Activated CD4-positive, alpha-beta T cell treated with anti-CD3 and anti-CD28 coated beads for 36 hours (primary cell): ENCODE results near the gene RTN4R. TPM values are rescaled to one million over a fixed set of nuclear protein-coding genes. Genes with fewer than 3 reads are reported as not detected.
"Not testable (repeated sequence)": the region's sequence is repeated elsewhere in the genome, so short reads cannot be mapped to it uniquely, and the experiment has no call there.

Experiments
- ATAC-seq: fragments of 200-7000 bp; cut with Tn5 transposase; one replicate; pipeline ENCODE4 v1.10.0; 2021; ENCODE audit warnings: mild to moderate bottlenecking, moderate library complexity
- CTCF ChIA-PET: fragments of 350-600 bp; sonication (Branson Sonifier 250); formaldehyde crosslinking; loops from one replicate; lab custom pipeline; 2021; ENCODE audit warnings: antibody characterized with exemption; lab: Charles Lee
- POLR2A ChIA-PET: fragments of 350-600 bp; sonication (Branson Sonifier 250); formaldehyde crosslinking; loops from one replicate; lab custom pipeline; 2021; ENCODE audit warnings: antibody characterized with exemption, inconsistent platforms; lab: Charles Lee
- DNase-seq: peaks from one replicate; pipeline ENCODE4 v3.0.0-alpha.2; 2020
- H3K27ac Mint-ChIP-seq: one replicate; pipeline ENCODE4 v1.8.0; 2021; ENCODE audit warnings: mixed read lengths
- H3K27me3 Mint-ChIP-seq: one replicate; pipeline ENCODE4 v1.8.0; 2021; ENCODE audit warnings: mixed read lengths
- H3K36me3 Mint-ChIP-seq: one replicate; pipeline ENCODE4 v1.8.0; 2021; ENCODE audit warnings: low read depth, mixed read lengths
- H3K4me1 Mint-ChIP-seq: one replicate; pipeline ENCODE4 v1.8.0; 2021; ENCODE audit warnings: mixed read lengths
- H3K4me3 Mint-ChIP-seq: one replicate; pipeline ENCODE4 v1.8.0; 2021; ENCODE audit warnings: mild to moderate bottlenecking, moderate library complexity, mixed read lengths
- H3K9me3 Mint-ChIP-seq: one replicate; pipeline ENCODE4 v1.8.0; 2021; ENCODE audit warnings: low read depth, mixed read lengths
- intact Hi-C, 2 experiments: fragments of 100-400 bp; cut with DNase I in 1 of 2; cut with micrococcal nuclease in 1 of 2; formaldehyde crosslinking; loops; one replicate each; pipeline versions ENCODE4 v1.14.2 to v1.15.1; 2022 to 2024; cut with DNase I, micrococcal nuclease
- total RNA-seq, 2 experiments: library from RNA; stranded (reverse); gene quantifications; one replicate each; pipeline ENCODE4 v1.2.3, GENCODE V29; 2021

The RTN4R gene
- total RNA-seq, 2 experiments from 2014 or later, result 2.2 to 2.3 TPM

DNA sequence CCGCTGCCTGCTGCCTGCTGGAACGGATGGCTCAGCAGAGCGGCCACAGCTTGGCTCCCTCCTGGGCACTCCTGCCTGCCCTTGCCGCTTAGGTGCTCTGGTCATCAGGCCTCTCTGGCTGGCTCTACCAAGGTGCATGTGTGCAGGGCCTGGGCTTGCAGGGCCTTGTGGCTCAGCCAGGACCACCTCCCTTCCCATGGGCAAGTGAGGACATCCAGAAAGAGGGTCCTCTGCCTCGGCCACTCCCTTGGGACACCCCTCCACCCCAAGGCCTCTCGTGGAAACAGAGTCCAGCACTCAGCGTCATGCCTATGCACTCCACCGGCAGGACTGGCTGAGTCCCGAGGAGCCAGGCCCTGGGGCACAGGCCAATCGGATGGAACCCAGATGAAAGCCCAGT lies 6.3 kb upstream of the RTN4R start:
- H3K36me3 Mint-ChIP-seq, DNase-seq, intact Hi-C loops, H3K27me3 Mint-ChIP-seq, H3K4me3 Mint-ChIP-seq, H3K4me1 Mint-ChIP-seq, H3K27ac Mint-ChIP-seq, ATAC-seq, POLR2A ChIA-PET, H3K9me3 Mint-ChIP-seq, CTCF ChIA-PET: not testable (repeated sequence)

DNA sequence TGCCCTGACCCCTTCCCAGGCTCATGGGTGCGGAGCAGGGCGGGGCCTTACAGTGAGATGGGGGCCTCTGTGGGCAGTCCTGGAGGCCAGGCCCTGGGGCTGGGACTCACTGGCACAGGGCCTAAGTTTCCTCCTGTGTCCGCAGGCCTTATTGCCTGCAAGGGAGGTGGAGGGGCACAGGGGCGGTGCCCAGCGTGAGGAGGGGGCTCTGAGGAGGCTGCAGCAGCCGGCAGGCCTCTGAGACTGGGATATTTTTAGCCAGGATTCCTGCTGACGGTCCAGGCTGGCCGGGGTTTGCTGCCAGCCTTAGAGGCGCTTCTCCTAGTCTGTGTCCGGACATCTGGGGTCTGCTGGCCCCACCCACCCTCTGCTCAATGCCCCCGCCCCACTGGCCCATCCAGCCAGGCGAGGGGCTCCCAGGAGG lies 5.7 kb upstream of the RTN4R start:
- no peaks in the 10 kb centered on the region for H3K4me1 Mint-ChIP-seq
- peaks cover 1% of the 10 kb centered on the region for H3K27me3 Mint-ChIP-seq
- intact Hi-C loops, result no loop called here
- no peak overlapping the region for H3K4me3 Mint-ChIP-seq
- no peak for ATAC-seq
- DNase-seq, result no peak
- ChIA-PET CTCF (interaction anchor here (0.5 kb wide), 1 partner anchor 114 kb away, joined by 3 read pairs; no protein-coding TSS in a partner anchor), POLR2A (no interaction called here)
- no peaks in the 10 kb centered on the region for H3K9me3 Mint-ChIP-seq
- no peaks in the 10 kb centered on the region for H3K36me3 Mint-ChIP-seq
- H3K27ac Mint-ChIP-seq, result no peak overlapping the region

- CTCF ChIA-PET, result no interaction called here
- intact Hi-C loops, result no loop called here
- no peak for ATAC-seq
- POLR2A ChIA-PET, result no interaction called here
- Mint-ChIP-seq H3K27ac (no peak overlapping the region), H3K27me3 (peaks cover 2% of the 10 kb centered on the region), H3K4me3 (no peak overlapping the region), H3K4me1 (no peaks in the 10 kb centered on the region), H3K36me3 (no peaks in the 10 kb centered on the region), H3K9me3 (no peaks in the 10 kb centered on the region)
- DNase-seq, result no peak
These were observed 4.6 kb upstream of the RTN4R start for GRCh38 chr22:20272700-20273099.

DNA sequence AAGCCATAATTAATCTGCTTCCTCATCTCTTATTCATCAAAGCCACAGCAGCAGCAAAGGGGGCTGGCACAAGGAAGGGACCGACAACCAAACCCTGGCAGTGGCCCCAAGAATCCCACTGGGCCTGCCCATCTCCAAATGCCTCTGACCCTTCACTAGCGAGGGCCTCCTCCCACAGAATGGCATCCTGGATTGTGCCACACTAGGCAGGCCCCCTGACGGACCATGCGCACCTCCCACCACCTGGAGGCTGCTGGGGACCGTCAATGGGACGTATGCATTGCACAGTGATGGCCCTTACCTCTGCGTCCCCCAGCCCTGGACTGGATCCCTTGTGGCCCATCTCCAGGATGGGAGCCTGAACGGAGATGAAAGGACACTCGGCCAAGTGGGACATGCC lies 4.1 kb upstream of the RTN4R start:
- Mint-ChIP-seq H3K27ac (no peak overlapping the region), H3K9me3 (no peaks in the 10 kb centered on the region), H3K4me3 (no peak overlapping the region), H3K27me3 (peaks cover 2% of the 10 kb centered on the region), H3K36me3 (no peaks in the 10 kb centered on the region), H3K4me1 (no peaks in the 10 kb centered on the region)
- ChIA-PET CTCF (no interaction called here), POLR2A (no interaction called here)
- DNase-seq (no peak), ATAC-seq (no peak)
- intact Hi-C loops, result no loop called here

DNA sequence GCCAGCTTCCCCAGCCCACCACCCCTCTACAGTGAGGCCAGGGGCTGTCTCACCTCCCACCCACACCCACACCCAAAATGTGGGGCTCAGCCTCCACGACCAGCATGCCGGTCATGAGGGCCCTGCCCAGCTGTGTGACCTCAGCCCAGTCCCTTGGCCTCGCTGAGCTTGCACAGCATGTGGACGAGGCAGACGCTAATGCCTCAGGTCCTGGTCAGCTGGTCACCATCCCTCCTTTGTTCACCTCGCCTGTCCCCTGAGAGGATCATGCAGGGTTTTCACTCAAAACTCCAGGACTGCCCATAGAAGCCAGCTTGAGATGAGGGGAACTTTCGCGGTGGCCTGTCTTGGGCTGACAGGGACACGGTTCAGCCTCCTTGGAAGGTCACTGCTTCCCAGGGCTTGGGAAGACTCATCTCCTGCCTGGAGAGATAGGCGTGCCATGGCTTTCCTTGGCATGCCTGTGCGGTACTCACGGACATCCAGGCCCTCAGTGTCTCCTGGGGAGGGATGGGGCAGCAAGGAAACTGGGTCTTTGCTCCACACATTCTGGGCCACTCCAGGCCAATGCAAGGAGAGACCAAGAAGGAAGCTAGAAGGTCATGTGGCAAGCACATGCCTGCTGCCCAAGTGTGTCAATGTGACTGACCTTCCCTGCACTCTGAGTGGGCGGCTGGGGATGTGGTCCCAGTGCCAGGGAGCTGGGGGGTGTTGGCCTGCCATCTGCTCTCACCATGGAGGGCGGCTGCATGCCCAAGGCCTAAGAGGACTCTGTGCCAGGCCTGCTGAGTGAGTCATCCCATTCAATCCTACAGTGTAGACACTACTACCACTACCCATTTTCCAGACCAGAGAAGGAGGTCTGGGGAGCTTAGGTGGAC lies 3.2 kb upstream of the RTN4R start:
- DNase-seq (no peak), ATAC-seq (no peak)
- Mint-ChIP-seq H3K36me3 (no peaks in the 10 kb centered on the region), H3K27me3 (peaks cover 4% of the 10 kb centered on the region), H3K4me3 (no peak overlapping the region), H3K9me3 (no peaks in the 10 kb centered on the region), H3K27ac (no peak overlapping the region), H3K4me1 (no peaks in the 10 kb centered on the region)
- intact Hi-C loops, result no loop called here
- POLR2A ChIA-PET, result no interaction called here
- CTCF ChIA-PET, result no interaction called here

- H3K9me3 Mint-ChIP-seq, H3K36me3 Mint-ChIP-seq, intact Hi-C loops, POLR2A ChIA-PET, H3K27ac Mint-ChIP-seq, H3K4me3 Mint-ChIP-seq, ATAC-seq, H3K27me3 Mint-ChIP-seq, H3K4me1 Mint-ChIP-seq, DNase-seq: not testable (repeated sequence)
- CTCF ChIA-PET, result interaction anchor here (1.7 kb wide), 1 partner anchor 113 kb away, joined by 4 read pairs; no protein-coding TSS in a partner anchor
These were observed 2.3 kb upstream of the RTN4R start for GRCh38 chr22:20270190-20271113.

- H3K36me3 Mint-ChIP-seq, POLR2A ChIA-PET, H3K4me1 Mint-ChIP-seq, H3K27me3 Mint-ChIP-seq, H3K27ac Mint-ChIP-seq, DNase-seq, H3K9me3 Mint-ChIP-seq, H3K4me3 Mint-ChIP-seq, ATAC-seq: not testable (repeated sequence)
- intact Hi-C loops, result loop anchor here in 1 of 2 experiments (5.0 kb wide), 1 partner anchor 112 kb away; no protein-coding TSS in a partner anchor
- CTCF ChIA-PET, result interaction anchor here (1.7 kb wide), 1 partner anchor 112 kb away, joined by 4 read pairs; no protein-coding TSS in a partner anchor
These were observed 1.6 kb upstream of the RTN4R start for GRCh38 chr22:20269673-20270072.

DNA sequence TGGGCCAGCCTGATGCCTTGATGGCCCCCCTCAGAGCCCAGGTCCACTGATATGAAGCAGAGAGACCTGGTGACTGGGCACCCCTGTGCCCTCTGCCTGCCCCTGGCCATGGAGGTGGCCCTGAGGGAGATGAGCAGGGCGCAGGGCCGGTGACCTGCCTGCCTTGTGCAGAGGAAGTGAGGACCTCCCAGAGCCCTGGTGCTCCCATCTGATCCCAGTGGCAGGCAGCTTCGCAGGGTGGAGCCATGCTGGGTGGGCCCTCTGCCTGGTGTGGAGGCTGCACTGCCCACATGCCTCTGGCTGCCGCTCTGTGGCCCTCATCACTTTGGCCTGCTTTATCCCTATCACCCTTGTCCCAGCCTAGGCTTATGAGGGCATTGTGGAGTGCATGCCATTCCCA lies 1.1 kb upstream of the RTN4R start:
- intact Hi-C loops, result loop anchor here in 1 of 2 experiments (5.0 kb wide), 1 partner anchor 112 kb away; no protein-coding TSS in a partner anchor
- DNase-seq, H3K4me3 Mint-ChIP-seq, ATAC-seq, H3K27ac Mint-ChIP-seq, POLR2A ChIA-PET, H3K9me3 Mint-ChIP-seq, H3K36me3 Mint-ChIP-seq, H3K4me1 Mint-ChIP-seq, H3K27me3 Mint-ChIP-seq: not testable (repeated sequence)
- CTCF ChIA-PET, result interaction anchor here (0.5 to 1.7 kb wide), 3 partner anchors 31 to 112 kb away, joined by 3 to 4 read pairs (median 4); no protein-coding TSS in a partner anchor

GRCh38 chr22:20267441-20268278 lies 458 bp downstream of the RTN4R start:
- POLR2A ChIA-PET, result no interaction called here
- CTCF ChIA-PET, result no interaction called here
- Mint-ChIP-seq H3K9me3 (no peaks in the 10 kb centered on the region), H3K36me3 (no peaks in the 10 kb centered on the region), H3K4me3 (peak overlapping the region; percentile 32), H3K27me3 (peaks cover 4% of the 10 kb centered on the region), H3K27ac (no peak overlapping the region), H3K4me1 (no peaks in the 10 kb centered on the region)
- peak; percentile 20 for ATAC-seq
- DNase-seq, result peak; percentile 43
- intact Hi-C loops, result loop anchor here (1.0 to 5.0 kb wide), 3 partner anchors 61 to 110 kb away; no protein-coding TSS in a partner anchor

- H3K9me3 Mint-ChIP-seq, H3K27ac Mint-ChIP-seq, H3K27me3 Mint-ChIP-seq, H3K4me1 Mint-ChIP-seq, CTCF ChIA-PET, H3K36me3 Mint-ChIP-seq, POLR2A ChIA-PET, ATAC-seq: not testable (repeated sequence)
- H3K4me3 Mint-ChIP-seq, result peak overlapping the region; percentile 32
- intact Hi-C loops, result loop anchor here in 1 of 2 experiments (5.0 kb wide), 1 partner anchor 110 kb away; no protein-coding TSS in a partner anchor
- DNase-seq, result peak; percentile 23
These were observed 1.3 kb downstream of the RTN4R start for GRCh38 chr22:20266667-20267440.
